NOMO-1 (cell line): ENCODE measurements around the gene MIDN.

Experiments
- DNase-seq, 2 experiments: peaks; one replicate each; lab custom pipeline; 2025; ENCODE audit not compliant: unreplicated experiment in 2 of 2; lab: John Stamatoyannopoulos, UW

The MIDN gene

DNA sequence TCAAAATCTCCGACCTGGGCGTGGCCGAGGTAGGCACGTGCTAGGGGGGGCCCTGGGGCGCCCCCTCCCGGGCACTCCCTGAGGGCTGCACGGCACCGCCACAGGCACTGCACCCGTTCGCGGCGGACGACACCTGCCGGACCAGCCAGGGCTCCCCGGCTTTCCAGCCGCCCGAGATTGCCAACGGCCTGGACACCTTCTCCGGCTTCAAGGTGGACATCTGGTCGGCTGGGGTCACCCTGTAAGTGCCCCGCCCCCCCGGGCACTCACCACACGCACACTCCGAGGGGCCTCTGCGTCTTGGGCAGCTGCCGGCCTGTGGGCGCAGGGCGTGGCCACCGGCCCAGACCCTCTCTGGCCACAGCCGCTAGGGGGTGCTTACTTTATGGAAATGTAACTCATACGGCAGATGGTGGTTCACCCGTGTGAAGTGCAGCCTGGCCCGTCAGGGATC lies 27.9 kb upstream of the MIDN start:
- no peak for DNase-seq

- no peak for DNase-seq
These were observed 27.1 kb upstream of the MIDN start for GRCh38 chr19:1220976-1221903.

DNA sequence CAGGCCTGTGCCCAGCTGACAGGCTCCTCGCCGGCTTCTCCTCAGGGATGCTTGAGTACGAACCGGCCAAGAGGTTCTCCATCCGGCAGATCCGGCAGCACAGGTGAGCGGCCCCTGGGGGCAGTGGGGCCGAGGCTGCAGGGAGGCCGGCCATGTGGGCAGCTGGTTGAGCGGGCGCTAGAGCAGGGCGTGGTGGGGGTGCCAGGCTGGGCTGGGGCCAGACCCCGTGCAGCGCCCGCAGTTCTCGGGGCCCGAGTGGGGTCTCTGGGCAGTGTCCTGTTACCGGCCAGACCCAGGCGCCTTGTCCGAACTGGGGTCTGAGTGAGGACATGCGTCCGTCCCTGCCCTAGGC lies 26.5 kb upstream of the MIDN start:
- DNase-seq: no peak

DNA sequence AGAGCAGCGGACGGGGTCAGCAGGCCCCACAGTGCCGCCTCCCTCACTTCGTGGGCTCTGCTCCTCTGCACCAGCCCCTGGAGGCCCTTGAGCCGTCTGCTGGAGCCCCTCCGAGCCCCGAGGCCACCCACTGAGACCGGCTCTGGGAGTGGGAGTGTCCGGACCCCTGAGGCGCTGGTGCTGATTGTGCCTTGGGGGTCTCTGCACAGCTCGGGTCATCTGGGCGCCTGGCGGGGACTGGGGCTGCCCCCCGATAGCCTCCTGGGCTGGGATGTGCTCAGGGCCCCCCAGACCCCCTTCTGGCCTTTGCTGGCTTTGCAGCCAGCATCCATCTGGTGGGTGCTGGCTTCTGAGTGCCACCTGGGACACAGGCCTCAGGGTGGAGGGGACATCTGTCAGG lies 26.0 kb upstream of the MIDN start:
- DNase-seq: no peak

GRCh38 chr19:1223018-1223855 lies 25.1 kb upstream of the MIDN start:
- DNase-seq: no peak

GRCh38 chr19:1224047-1224825 lies 24.1 kb upstream of the MIDN start:
- DNase-seq: no peak

GRCh38 chr19:1224847-1225246 lies 23.5 kb upstream of the MIDN start:
- no peak for DNase-seq

DNA sequence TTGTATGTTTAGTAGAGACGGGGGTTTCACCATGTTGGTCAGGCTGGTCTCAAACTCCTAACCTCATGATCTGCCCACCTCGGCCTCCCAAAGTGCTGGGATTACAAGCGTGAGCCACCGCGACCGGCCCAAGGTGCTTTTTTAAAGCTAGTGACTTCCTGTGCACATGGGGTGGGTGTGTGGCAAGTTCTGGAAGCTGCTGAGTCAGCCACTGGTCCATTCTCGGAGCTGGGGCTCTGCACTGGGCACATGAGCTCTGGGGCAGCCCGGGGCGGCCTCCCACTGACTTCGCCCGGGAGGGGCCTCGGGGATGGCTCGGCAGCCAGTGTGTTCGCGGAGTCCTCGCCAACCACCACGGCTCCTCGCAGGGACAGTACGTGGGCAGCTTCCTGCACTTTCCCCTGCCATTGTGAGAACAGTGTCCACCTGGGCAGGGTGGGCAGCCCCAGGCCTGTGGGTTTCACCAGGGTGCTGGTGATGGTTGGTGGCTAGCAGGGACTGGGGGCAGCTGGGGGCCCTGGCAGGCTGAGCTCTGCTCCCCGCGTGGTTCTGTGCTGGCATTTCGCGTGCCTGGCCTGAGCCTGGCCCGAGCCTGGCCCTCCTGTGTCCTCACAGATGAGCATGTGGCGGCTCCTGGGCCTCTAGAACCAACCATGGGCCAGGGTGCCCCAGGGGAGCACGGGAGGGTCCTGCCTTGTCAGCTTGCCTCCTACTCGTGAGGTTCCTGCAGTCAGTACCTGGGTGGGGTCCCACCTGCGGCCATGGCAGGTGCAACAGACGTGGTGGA lies 22.8 kb upstream of the MIDN start:
- DNase-seq: no peak

- no peak for DNase-seq
These were observed 22.2 kb upstream of the MIDN start for GRCh38 chr19:1226227-1226518.

GRCh38 chr19:1226522-1227303 lies 21.7 kb upstream of the MIDN start:
- no peak for DNase-seq

- no peak for DNase-seq
These were observed 20.9 kb upstream of the MIDN start for GRCh38 chr19:1227304-1228054.

GRCh38 chr19:1228161-1228957 lies 20.0 kb upstream of the MIDN start:
- DNase-seq: no peak

- DNase-seq: no peak
These were observed 19.1 kb upstream of the MIDN start for GRCh38 chr19:1229056-1229923.

GRCh38 chr19:1229924-1230782 lies 18.2 kb upstream of the MIDN start:
- no peak for DNase-seq

GRCh38 chr19:1230783-1231489 lies 17.4 kb upstream of the MIDN start:
- DNase-seq: no peak
